Esophagus squamous epithelium (tissue), 4 donors: Measurements from ENCODE around the gene LRP5.

Experiments used
- POLR2A ChIP-seq, 4 donors: fragments of 450-650 bp; IDR thresholded peaks; one replicate each; pipeline ENCODE4 v1.6.1; 2017; ENCODE audit warnings: antibody characterized with exemption in 4 of 4, mild to moderate bottlenecking in 4 of 4, moderate library complexity in 3 of 4
- TF ChIP-seq, protein P1 (sequence below), 6 experiments: fragments of 450-650 bp in 4 of 6; fragments of 200-600 bp in 2 of 6; sonication (generic) in 2 of 6; IDR thresholded peaks; one replicate each; pipeline ENCODE4 v1.5.1; 2016 to 2019; ENCODE audit warnings: antibody characterized with exemption in 6 of 6, mild to moderate bottlenecking in 4 of 6, moderate library complexity in 4 of 6

DNA sequence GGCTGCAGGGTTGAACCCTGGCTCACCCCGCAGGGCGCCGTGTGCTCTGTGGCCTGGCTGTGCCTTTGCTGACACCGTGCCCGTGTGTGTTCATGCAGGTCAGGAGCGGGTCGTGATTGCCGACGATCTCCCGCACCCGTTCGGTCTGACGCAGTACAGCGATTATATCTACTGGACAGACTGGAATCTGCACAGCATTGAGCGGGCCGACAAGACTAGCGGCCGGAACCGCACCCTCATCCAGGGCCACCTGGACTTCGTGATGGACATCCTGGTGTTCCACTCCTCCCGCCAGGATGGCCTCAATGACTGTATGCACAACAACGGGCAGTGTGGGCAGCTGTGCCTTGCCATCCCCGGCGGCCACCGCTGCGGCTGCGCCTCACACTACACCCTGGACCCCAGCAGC, 101.2 kb downstream of the LRP5 start:
- TF ChIP-seq, protein P1, sequence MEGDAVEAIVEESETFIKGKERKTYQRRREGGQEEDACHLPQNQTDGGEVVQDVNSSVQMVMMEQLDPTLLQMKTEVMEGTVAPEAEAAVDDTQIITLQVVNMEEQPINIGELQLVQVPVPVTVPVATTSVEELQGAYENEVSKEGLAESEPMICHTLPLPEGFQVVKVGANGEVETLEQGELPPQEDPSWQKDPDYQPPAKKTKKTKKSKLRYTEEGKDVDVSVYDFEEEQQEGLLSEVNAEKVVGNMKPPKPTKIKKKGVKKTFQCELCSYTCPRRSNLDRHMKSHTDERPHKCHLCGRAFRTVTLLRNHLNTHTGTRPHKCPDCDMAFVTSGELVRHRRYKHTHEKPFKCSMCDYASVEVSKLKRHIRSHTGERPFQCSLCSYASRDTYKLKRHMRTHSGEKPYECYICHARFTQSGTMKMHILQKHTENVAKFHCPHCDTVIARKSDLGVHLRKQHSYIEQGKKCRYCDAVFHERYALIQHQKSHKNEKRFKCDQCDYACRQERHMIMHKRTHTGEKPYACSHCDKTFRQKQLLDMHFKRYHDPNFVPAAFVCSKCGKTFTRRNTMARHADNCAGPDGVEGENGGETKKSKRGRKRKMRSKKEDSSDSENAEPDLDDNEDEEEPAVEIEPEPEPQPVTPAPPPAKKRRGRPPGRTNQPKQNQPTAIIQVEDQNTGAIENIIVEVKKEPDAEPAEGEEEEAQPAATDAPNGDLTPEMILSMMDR (IDR thresholded peaks at IDR 0.05) = no peak
- TF ChIP-seq POLR2A (IDR thresholded peaks at IDR 0.05) = no peak
